Measurements from ENCODE around the gene MAP6. TPM values are rescaled to one million over a fixed set of nuclear protein-coding genes. Genes with fewer than 3 reads are reported as not detected.
A peak's percentile ranks its signal among the peaks of the same experiment; 100 is the strongest.

The MAP6 gene
- total and polyA plus RNA-seq, 9 of the 15 experiments (the other 6 are each of a cell fraction or from before 2014, with no cell fraction given): not detected

- Histone ChIP-seq H3K27me3 (ENCODE audit: control insufficient read depth in 2 of 2, insufficient read depth in 2 of 2, low read length in 2 of 2) (peaks cover 16 to 22% of the 10 kb centered on the region in 2 experiments), H3K4me2 (ENCODE audit: insufficient read depth, low read length) (no peak overlapping the region), H3K9me1 (ENCODE audit: control insufficient read depth, insufficient read depth, low read length) (no peaks in the 10 kb centered on the region), H3K9me3 (replicated peaks; ENCODE audit: control insufficient read depth, insufficient read depth, low read depth, low read length) (no peaks in the 10 kb centered on the region), H3K4me1 (replicated peaks in 1 of 2; ENCODE audit: control insufficient read depth in 2 of 2, insufficient read depth in 2 of 2, low read length in 2 of 2) (peaks cover 0 to 12% of the 10 kb centered on the region in 2 experiments; a peak in 2 of 5 replicates), H2AFZ (ENCODE audit: low read depth, low read length) (peak overlapping the region; percentile 26; the same call in 1 of the 2 replicates), H3K36me3 (ENCODE audit: control insufficient read depth, insufficient read depth, low read length) (no peaks in the 10 kb centered on the region), H3K4me3 (no peak overlapping the region), H3K9ac (ENCODE audit: insufficient read depth in 1 of 2, low read depth in 2 of 2, low read length in 2 of 2) (peak overlapping the region in 1 of 2 experiments; percentile 52; a peak in 1 of 4 replicates), H3K27ac (ENCODE audit: extremely low read depth, low read depth, low read length) (no peak overlapping the region), H4K20me1 (replicated peaks; ENCODE audit: control insufficient read depth, insufficient read depth, low read length) (no peaks in the 10 kb centered on the region), H3K79me2 (ENCODE audit: control insufficient read depth, insufficient read depth, low read length) (no peaks in the 10 kb centered on the region)
- FAIRE-seq (no peak), ATAC-seq (peak; percentile 28; the same call in 2 of the 3 replicates), DNase-seq (ENCODE audit: extremely low read depth in 1 of 4, low spot score in 3 of 4) (no peak)
- ChIA-PET CTCF (ENCODE audit: low intra/inter-chr PET ratio) (no interaction called here), POLR2A (interaction anchor here (0.6 to 1.9 kb wide), 4 partner anchors 10 to 279 kb away, joined by 3 to 6 read pairs (median 3); no protein-coding TSS in a partner anchor)
- BruUV-seq (replicated peaks): no TSS peak
- WGBS (ENCODE audit: insufficient coverage, low coverage, missing lambda C conversion rate): 10% methylated on average over 15 of the region's 17 CpGs
- in situ Hi-C loops (cut with MboI): no loop called here
- intact Hi-C loops (cut with micrococcal nuclease): no loop called here
- TF ChIP-seq E2F4 (CRISPR knock-in tag; IDR thresholded peaks at IDR 0.05; ENCODE audit: low read depth): no peak
- TF ChIP-seq, protein P1, sequence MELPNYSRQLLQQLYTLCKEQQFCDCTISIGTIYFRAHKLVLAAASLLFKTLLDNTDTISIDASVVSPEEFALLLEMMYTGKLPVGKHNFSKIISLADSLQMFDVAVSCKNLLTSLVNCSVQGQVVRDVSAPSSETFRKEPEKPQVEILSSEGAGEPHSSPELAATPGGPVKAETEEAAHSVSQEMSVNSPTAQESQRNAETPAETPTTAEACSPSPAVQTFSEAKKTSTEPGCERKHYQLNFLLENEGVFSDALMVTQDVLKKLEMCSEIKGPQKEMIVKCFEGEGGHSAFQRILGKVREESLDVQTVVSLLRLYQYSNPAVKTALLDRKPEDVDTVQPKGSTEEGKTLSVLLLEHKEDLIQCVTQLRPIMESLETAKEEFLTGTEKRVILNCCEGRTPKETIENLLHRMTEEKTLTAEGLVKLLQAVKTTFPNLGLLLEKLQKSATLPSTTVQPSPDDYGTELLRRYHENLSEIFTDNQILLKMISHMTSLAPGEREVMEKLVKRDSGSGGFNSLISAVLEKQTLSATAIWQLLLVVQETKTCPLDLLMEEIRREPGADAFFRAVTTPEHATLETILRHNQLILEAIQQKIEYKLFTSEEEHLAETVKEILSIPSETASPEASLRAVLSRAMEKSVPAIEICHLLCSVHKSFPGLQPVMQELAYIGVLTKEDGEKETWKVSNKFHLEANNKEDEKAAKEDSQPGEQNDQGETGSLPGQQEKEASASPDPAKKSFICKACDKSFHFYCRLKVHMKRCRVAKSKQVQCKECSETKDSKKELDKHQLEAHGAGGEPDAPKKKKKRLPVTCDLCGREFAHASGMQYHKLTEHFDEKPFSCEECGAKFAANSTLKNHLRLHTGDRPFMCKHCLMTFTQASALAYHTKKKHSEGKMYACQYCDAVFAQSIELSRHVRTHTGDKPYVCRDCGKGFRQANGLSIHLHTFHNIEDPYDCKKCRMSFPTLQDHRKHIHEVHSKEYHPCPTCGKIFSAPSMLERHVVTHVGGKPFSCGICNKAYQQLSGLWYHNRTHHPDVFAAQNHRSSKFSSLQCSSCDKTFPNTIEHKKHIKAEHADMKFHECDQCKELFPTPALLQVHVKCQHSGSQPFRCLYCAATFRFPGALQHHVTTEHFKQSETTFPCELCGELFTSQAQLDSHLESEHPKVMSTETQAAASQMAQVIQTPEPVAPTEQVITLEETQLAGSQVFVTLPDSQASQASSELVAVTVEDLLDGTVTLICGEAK (IDR thresholded peaks at IDR 0.05): no peak
- TF ChIP-seq, protein P1 (CRISPR knock-in tag; IDR thresholded peaks at IDR 0.05): no peak
- TF ChIP-seq PTRF (tag; IDR thresholded peaks at IDR 0.05): no peak
- TF ChIP-seq, protein P2, sequence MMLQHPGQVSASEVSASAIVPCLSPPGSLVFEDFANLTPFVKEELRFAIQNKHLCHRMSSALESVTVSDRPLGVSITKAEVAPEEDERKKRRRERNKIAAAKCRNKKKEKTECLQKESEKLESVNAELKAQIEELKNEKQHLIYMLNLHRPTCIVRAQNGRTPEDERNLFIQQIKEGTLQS (IDR thresholded peaks at IDR 0.05): no peak
- TF ChIP-seq, protein P2 (CRISPR knock-in tag; conservative IDR thresholded peaks at IDR 0.05): no peak
- TF ChIP-seq CBX8 (IDR thresholded peaks at IDR 0.05; ENCODE audit: borderline replicate concordance, extremely low read depth, low read depth, low read length, poor library complexity, severe bottlenecking): no peak
- TF ChIP-seq PHF21A (IDR thresholded peaks at IDR 0.05; ENCODE audit: borderline replicate concordance, low read depth): no peak
- TF ChIP-seq SPI1 (IDR thresholded peaks at IDR 0.05; ENCODE audit: borderline replicate concordance, low read depth, low read length): no peak
These were observed 9.9 kb upstream of the MAP6 start for GRCh38 chr11:75678620-75679259.

All from K562 (cell line).